ENCODE results near the gene FAM98C.

FAM98C gene

DNA sequence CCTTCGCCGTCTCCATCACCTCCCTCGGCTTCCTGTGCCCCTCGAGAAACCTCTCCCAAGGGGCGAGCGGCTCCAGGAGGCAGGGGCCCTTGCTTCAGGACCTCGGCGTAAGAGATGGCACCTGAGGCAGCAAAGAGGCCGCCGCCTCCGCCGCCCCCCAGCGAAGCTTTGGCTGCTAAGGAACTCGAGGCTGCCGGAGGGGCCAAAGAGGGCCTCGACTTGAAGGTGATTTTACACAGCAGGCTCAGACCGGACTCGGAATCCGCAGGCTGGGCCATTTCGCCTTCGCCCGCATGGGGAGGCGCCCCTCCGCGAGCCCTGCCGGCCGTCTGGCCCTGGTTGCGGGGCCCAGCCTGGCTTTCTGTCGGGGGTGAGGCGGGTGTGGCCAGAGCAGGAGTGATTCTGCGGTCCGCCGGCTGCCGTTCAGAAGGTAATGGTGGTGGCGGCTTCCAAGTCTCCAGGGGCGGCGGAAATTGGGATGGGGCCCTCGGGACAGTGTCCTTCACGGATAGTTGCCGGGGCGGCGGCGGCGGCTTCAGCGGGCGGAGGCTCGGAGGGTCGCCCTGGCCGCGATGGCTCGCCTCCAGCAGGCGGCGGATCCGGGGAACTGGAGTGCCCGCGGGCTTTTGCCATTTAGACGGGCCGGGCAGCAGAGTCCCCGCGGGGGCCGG is 16.5 kb upstream of the FAM98C start:
- TF ChIP-seq CTCF (IDR thresholded peaks at IDR 0.05; ENCODE audit: low read depth, low read length) = no peak
- H3K4me3 ChIP-seq (ENCODE audit: low read depth, low read length) = no peak overlapping the region

DNA sequence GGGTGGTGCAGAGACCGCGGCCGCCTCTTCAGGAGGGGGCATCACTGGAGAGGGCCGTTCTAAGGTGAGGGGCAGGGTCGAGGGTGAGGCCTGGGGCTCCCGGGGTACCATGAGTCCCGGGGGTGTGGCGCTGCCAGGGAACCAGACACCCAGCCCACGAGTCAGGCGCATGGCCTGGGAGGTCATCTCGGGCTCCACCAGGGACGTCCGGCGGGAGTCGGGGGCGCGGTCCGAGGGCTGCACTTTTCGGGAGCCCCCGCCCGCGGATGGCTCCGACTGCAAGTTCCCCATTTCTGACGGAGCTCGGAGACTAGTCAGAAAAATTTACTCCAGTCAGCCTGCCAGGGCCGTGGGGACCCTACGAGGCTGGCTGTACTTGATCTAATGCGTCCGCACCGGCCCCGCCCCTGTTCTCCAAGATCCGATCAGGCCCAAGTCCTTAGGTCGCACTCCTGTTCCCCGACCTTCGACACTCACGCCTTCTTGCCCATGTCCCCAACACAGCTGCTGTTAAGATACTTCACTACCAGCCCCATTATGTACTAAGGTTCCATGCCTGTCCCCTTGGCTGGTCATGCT is 15.8 kb upstream of the FAM98C start:
- no peak for TF ChIP-seq CTCF (IDR thresholded peaks at IDR 0.05; ENCODE audit: low read depth, low read length)
- peak overlapping the region; percentile 94 for H3K4me3 ChIP-seq (ENCODE audit: low read depth, low read length)

DNA sequence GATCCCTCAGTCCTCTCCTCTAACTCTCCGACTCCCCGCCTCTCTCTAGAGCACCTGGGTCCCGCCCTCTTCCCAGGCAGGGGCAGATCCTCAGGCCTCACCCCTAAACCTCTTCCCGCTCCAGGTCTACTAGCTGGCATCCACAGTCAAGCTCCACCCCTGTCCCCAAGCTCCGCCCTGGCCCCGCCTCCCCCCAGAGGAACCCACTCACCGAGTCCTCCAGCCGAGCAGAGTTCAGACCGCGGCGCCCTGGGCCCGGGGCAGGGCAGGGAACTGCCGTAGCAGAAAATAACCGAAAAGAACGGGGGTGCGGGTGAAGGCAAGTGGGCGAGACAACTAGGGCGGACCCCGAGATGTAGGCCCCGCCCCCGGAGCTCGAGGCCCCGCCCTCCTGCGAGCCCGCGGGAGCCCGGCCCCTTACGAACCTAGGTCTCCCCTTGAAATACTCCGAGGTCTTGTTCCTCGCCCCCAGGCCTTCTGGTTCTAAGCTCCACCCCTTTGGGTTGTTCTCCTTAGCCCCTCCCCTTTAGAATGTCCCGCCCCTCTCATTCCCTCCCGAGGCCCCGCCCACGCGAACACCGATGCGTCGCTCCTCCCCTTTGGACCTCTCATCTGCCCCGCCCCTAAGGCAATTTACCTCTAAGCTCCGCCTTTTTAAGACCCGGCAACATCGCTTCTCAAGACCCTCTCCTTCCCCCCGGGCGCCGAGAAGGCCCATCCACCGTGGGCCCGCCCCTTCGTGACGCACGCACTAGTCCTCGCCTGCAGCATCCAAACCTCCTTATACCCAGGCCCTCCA is 15.1 kb upstream of the FAM98C start, which contains the start of gene GGN:
Gene GGN (minus strand): TSS at position 485 of the 799 bp plus-strand sequence. CDS start 773 bp downstream, outside the sequence.
- TF ChIP-seq CTCF (IDR thresholded peaks at IDR 0.05; ENCODE audit: low read depth, low read length) = no peak
- peak within 1 kb of the TSS; percentile 94 for H3K4me3 ChIP-seq (ENCODE audit: low read depth, low read length)

GRCh38 chr19:38388349-38389100 is 14.4 kb upstream of the FAM98C start, which contains the start of gene SPRED3:
Gene SPRED3, plus strand, starts transcription at chr19:38388697. Its CDS starts 1,606 bp downstream, at chr19:38390303.
- H3K4me3 ChIP-seq (ENCODE audit: low read depth, low read length) = peak within 1 kb of the TSS; percentile 94
- TF ChIP-seq CTCF (IDR thresholded peaks at IDR 0.05; ENCODE audit: low read depth, low read length) = no peak

- H3K4me3 ChIP-seq (ENCODE audit: low read depth, low read length) = peak overlapping the region; percentile 94
- no peak for TF ChIP-seq CTCF (IDR thresholded peaks at IDR 0.05; ENCODE audit: low read depth, low read length)
Observed at GRCh38 chr19:38389101-38389925, 13.6 kb upstream of the FAM98C start.
